ENCODE results near the gene FBXL16.

DNA sequence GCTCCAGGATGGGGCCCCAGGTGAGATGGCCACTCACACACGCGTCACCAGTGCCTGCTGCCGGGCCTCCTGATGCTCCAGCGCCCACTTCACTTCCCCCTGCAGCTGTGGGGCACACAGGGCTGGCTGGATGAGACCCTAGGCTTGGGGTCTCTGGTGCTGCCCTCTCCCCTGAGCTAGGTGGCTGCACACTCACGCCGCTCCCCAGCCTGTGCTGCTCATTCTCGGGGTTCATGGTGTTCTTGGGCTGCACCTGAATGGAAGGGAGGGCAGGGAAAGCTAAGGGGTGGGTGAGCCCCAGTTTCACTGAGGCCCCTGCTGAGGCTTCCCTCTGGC, 19.4 kb upstream of the FBXL16 start:
- TF ChIP-seq CEBPB (IDR thresholded peaks at IDR 0.05) (no peak), TCF12 (IDR thresholded peaks at IDR 0.05; ENCODE audit: low read depth) (no peak), REST (IDR thresholded peaks at IDR 0.05; ENCODE audit: low read depth) (no peak), RAD21 (IDR thresholded peaks at IDR 0.05; ENCODE audit: low read depth) (no peak), CREB1 (IDR thresholded peaks at IDR 0.05; ENCODE audit: low read depth) (no peak)
- TF ChIP-seq, protein P1, sequence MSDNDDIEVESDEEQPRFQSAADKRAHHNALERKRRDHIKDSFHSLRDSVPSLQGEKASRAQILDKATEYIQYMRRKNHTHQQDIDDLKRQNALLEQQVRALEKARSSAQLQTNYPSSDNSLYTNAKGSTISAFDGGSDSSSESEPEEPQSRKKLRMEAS (IDR thresholded peaks at IDR 0.05), result no peak

All from Ishikawa (cell line).